Mammary epithelial cell (primary cell): Measurements from ENCODE around the gene FAM184A.

ENCODE experiments used
- CTCF ChIP-seq, 2 donors: IDR thresholded peaks in 1 of 2; conservative IDR thresholded peaks in 1 of 2; 2 replicates each; pipeline ENCODE4 v1.5.1; 2011 to 2012; ENCODE audit warnings: inconsistent platforms in 2 of 2, low read length in 2 of 2, mild to moderate bottlenecking in 2 of 2, control low read depth in 1 of 2, low read depth in 1 of 2; ENCODE audit not compliant: insufficient read depth in 1 of 2; ENCODE audit errors: extremely low read depth in 1 of 2
- EZH2 ChIP-seq: IDR thresholded peaks from 2 replicates; pipeline ENCODE4 v1.6.1; 2012; ENCODE audit warnings: low read length, inconsistent platforms, borderline replicate concordance

GRCh38 chr6:119112812-119113530, 34.5 kb upstream of the FAM184A start:
- TF ChIP-seq CTCF (conservative IDR thresholded peaks at IDR 0.05 in 1 of 2, IDR thresholded peaks at IDR 0.05 in 1 of 2; ENCODE audit: extremely low read depth in 1 of 2, insufficient read depth in 1 of 2, low read depth in 1 of 2, low read length in 2 of 2) (no peak), EZH2 (no peak)
